Measurements from ENCODE around the gene EDIL3.

GRCh38 chr5:84028093-84028492 is 356.6 kb downstream of the EDIL3 start:
- TF ChIP-seq MAX (IDR thresholded peaks at IDR 0.05; ENCODE audit: insufficient read depth, insufficient read length) (no peak), POLR2A (IDR thresholded peaks at IDR 0.05; ENCODE audit: low read depth, low read length) (no peak), CTCF (IDR thresholded peaks at IDR 0.05; ENCODE audit: extremely low read depth in 1 of 2, insufficient read depth in 1 of 2, low read depth in 1 of 2, low read length in 2 of 2) (no peak), MYC (IDR thresholded peaks at IDR 0.05; ENCODE audit: low read depth, low read length) (no peak), EZH2 (IDR thresholded peaks at IDR 0.05; ENCODE audit: borderline replicate concordance, low read depth, low read length, severe bottlenecking) (no peak), POLR2AphosphoS5 (IDR thresholded peaks at IDR 0.05; ENCODE audit: insufficient read depth, low read depth, low read length) (peak; percentile 46), JUN (IDR thresholded peaks at IDR 0.05; ENCODE audit: borderline replicate concordance, insufficient read depth, insufficient read length, low read depth) (peak; percentile 45), FOS (IDR thresholded peaks at IDR 0.05; ENCODE audit: borderline replicate concordance, insufficient read depth, low read length) (peak; percentile 86)
